ENCODE data around the gene RPSA.
"Not testable (repeated sequence)": the region's sequence is repeated elsewhere in the genome, so short reads cannot be mapped to it uniquely, and the experiment has no call there.

The RPSA gene

DNA sequence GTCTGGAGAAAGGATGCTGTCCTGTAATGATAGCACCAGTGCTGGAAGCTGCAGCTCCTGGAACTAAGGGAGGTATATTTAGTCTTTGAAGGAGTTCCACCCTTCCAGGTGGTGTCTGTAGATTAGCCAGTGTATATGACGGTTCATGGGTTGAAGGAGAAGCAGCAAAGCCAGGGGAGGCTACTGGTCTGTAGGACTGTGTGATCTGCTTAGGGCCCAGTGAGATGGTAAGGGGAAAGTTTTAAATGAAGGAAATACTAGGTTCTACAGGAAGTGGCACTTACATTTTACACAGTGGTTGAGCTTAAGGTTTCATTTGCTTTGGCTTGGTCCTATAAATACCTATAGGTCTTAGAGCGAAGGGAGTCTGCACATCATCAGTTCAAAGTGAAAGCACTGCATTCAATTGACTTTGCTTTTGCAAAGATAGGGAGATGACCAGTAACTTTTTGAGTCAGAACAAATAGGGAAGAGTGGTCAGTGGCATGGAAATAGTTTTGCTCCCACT, 17.7 kb upstream of the RPSA start:
- no peak for DNase-seq (ENCODE audit: low read depth)

- DNase-seq (ENCODE audit: low read depth), result no peak
These were observed 16.3 kb upstream of the RPSA start for GRCh38 chr3:39390181-39390580.

- no peak for DNase-seq (ENCODE audit: low read depth)
These were observed 9.8 kb upstream of the RPSA start for GRCh38 chr3:39396690-39397089.

DNA sequence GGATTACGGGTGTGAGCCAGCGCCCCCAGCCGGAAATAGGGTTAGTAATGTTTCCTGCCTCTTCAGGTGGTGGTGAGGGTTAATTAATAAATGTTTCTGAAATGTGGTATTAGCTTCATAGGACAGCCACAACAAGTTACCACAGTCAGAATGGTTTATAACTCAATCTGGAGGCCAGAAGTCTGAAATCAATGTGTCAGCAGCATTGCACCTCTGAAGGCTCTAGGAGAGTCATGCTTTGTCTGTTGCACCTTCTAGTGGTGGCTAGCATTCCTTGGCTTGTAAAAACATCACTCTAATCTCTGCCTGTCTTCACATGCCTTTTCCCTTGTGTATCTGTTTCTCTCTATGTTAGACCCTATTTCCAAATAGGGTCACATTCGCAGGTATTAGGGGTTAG, 7.8 kb upstream of the RPSA start:
- DNase-seq (ENCODE audit: low read depth), result no peak

DNA sequence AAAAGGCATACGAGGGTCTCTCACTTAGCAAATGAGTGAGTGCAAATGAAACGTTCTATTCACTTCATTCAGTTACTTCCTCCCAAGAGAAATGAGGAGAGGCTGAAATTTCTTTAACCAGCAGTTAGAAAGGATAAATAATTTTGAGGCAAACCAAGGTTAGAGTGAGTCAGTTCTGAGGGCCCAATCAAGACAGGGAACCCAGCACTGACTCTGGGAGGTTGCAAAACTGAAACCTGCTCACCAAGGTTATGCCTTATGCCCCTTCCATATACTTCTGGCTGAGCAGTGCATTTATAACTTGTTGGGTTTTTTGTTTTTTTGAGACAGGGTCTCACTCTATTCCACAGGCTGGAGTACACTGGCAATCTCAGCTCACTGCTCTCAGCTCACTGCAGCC, 4.5 kb upstream of the RPSA start:
- DNase-seq (ENCODE audit: low read depth), result peak; percentile 54

DNA sequence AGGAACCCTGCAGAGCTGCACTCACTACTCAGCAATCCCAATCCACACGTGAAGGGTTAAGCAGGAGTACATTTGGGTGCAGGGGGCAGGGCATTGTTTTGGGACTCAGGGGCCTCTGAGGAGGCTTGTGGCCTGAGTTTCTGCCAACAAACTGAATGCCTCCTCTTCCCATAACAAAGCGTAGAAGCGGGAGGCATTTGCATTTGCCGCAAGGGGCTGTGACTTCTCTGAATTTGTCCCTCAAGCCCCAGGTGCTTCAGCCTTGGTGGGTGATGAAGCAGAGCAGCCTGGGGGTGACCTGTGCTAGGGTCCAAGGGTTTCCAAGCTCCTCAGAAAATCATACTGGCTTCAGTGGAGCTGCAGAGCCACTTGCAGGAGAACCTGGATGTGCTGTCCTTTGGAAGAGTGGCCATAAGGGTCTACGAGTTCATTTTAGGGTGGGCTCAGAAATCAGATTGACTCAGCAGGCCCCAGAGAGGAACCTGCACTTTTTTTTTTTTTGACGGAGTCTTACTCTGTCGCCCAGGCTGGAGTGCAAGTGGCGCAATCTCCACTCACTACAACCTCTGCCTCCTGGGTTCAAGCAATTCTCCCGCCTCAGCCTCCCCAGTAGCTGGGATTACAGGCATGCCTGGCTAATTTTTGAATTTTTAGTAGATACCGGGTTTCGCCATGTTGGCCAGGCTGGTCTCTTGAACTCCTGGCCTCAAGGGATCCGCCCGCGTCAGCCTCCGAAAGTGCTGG, 1.4 kb upstream of the RPSA start:
- DNase-seq (ENCODE audit: low read depth), result no peak

GRCh38 chr3:39405687-39406367, 693 bp upstream of the RPSA start:
- no peak for DNase-seq (ENCODE audit: low read depth)

- DNase-seq (ENCODE audit: low read depth), result peak; percentile 17
These were observed 724 bp downstream of the RPSA start for GRCh38 chr3:39407259-39407629.

DNA sequence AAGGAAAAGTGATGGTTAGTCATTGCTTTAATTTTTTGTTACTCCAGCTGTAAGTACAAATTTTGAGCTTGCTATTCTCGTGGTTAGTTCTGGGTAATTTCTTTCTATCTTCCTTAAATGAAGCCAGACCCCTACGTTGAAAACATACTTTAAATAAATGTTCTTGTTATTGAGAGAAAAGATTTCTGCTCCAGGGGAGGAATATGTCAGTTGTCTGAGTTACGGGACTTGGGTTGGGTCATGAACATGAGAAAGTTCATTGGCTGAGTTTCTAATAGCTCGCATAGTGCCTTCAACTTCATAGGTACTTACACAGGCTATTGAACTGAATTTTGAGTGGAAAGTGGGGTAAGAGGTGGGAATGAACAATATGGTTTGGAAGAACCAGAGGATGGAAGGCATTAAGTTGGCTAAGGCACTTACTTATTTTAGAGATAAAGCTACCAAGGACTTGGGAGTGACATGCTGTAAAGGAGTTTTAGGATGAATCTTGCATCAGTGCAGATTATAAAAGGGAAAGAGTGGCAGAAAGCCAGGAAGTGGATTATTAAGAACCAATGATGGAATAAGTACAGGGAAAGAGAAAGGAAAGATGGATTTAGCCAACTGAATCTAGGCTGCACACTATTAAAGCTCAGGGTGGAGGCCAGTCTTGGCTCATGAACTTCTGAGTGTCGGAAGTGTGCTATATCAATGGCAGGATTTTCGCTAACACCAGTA, 1.4 kb downstream of the RPSA start:
- DNase-seq (ENCODE audit: low read depth), result peak; percentile 57

- DNase-seq (ENCODE audit: low read depth), result no peak
These were observed 2.2 kb downstream of the RPSA start for GRCh38 chr3:39408493-39409372.

DNA sequence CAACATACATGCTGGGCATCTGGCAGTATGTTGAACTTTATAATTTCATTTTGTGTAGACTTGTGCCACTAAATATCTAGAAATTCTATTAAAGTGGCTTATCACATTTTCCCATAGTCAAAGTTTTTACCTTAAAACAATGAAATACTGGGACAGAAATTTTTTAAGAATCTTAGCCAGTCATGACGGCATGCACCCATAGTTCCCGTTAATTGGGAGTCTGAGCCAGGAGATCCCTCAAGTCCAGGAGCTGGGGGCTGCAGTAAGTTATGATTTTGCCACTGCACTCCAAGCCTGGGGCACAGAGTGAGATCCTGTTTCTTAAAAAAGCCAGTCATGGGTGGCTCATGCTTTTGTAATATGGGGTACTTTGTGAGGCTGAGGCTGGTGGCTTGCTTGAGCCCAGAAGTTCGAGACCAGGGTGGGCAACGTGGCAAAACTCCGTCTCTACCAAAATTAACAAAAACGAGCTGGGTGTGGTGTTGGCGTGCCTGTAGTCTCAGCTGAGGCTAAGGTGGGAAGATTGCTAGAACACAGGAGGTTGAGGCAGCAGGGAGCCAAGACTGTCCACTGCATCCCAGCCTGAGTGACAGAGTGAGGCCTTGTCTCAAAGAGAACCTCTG, 3.1 kb downstream of the RPSA start:
- DNase-seq (ENCODE audit: low read depth), result no peak

- no peak for DNase-seq (ENCODE audit: low read depth)
These were observed 4.4 kb downstream of the RPSA start for GRCh38 chr3:39410893-39411292.

DNA sequence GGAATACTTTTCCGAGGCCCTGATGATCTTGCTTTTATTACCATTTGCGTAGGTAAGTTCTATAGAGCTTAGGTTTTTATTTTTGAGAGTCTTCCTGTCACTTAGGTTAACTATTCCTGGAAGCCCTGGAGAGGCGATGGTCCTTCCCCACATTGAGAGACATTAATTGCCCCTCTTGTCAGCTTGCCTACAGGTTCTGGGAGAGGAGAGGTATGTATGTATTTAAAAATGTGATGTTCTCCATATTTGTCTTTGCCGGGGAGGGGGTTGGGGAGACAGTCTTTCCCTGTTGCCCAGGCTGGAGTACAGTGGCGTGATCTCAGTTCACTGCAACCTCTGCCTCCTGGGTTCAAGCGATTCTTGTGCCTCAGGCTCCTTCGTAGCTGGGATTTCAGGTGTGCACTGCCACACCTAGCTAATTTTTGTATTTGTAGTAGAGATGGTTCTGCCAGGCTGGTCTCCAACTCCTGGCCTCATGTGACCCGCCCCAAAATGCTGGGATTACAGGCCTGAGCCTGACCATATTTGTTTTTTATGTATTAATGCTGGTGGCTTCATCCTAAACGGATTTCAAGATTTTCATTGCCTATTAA, 6.2 kb downstream of the RPSA start:
- no peak for DNase-seq (ENCODE audit: low read depth)

GRCh38 chr3:39413691-39414420, 7.3 kb downstream of the RPSA start:
- peak; percentile 36 for DNase-seq (ENCODE audit: low read depth)

- DNase-seq (ENCODE audit: low read depth), result no peak
These were observed 7.9 kb downstream of the RPSA start for GRCh38 chr3:39414421-39414907.

- not testable (repeated sequence) for DNase-seq (ENCODE audit: low read depth)
These were observed 8.8 kb downstream of the RPSA start for GRCh38 chr3:39415302-39415701.

GRCh38 chr3:39415983-39416382, 9.5 kb downstream of the RPSA start:
- no peak for DNase-seq (ENCODE audit: low read depth)

- DNase-seq (ENCODE audit: low read depth), result not testable (repeated sequence)
These were observed 10.5 kb downstream of the RPSA start for GRCh38 chr3:39416998-39417397.

DNA sequence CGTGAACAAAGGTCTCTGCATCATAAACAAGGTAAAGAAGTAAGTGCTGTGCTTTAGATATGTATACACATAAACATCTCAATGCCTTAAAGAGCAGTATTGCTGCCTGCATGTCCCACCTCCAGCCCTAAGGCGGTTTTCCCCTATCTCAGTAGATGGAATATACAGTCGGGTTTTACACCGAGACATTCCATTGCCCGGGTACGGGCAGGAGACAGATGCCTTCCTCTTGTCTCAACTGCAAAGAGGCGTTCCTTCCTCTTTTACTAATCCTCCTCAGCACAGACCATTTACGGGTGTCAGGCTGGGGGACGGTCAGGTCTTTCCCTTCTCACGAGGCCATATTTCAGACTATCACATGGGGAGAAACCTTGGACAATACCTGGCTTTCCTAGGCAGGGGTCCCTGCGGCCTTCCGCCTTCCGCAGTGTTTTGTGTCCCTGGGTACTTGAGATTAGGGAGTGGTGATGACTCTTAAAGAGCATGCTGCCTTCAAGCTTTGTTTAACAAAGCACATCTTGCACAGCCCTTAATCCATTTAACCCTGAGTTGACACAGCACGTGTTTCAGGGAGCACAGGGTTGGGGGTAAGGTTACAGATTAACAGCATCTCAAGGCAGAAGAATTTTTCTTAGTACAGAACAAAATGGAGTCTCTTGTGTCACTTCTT, 12.2 kb downstream of the RPSA start:
- not testable (repeated sequence) for DNase-seq (ENCODE audit: low read depth)
